Endometrial microvascular endothelial cells (primary cell): ENCODE results near the gene SNRNP25. TPM values are rescaled to one million over a fixed set of nuclear protein-coding genes. Genes with fewer than 3 reads are reported as not detected.
"Not testable (repeated sequence)": the region's sequence is repeated elsewhere in the genome, so short reads cannot be mapped to it uniquely, and the experiment has no call there.

Experiments used
- in situ Hi-C: cut with HindIII; loops from 2 replicates; pipeline ENCODE4 v1.10.0; 2017; ENCODE audit warnings: low sequenced_read_pairs, low pct_unique_long_range_greater_than_20kb; ENCODE audit errors: inconsistent ontology term
- total RNA-seq: library from RNA; depleted of rRNA; stranded (reverse); fragments of >200 nt; gene quantifications from one replicate; pipeline ENCODE4 v1.2.3, GENCODE V29; 2015; ENCODE audit errors: inconsistent ontology term

The SNRNP25 gene
- total RNA-seq, 1 donor from 2014 or later: 58.2 TPM

GRCh38 chr16:38941-39892, 14.4 kb upstream of the SNRNP25 start:
- in situ Hi-C loops: no loop called here

GRCh38 chr16:41439-42068, 12.1 kb upstream of the SNRNP25 start:
- in situ Hi-C loops: no loop called here

DNA sequence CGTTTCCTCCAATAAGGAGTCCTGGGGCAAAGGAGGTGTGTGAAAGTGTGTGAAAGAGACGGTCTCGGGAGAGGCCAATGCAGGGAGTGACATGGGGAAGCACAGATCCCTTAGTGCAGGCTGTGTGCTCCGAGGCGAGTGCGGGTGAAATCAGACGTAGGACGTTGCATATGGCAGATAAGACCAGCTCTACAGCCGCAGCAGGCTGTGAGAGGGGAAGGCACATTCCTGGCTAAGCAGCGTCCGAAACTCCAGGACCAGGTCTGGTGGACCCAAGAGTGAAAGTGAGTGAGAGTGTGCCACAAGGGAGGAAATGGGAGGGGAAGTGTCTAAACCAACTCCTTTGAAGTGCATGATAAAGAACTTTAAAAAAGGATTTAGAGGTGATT, 11.6 kb upstream of the SNRNP25 start:
- in situ Hi-C loops: no loop called here

GRCh38 chr16:42691-43090, 10.9 kb upstream of the SNRNP25 start:
- in situ Hi-C loops: no loop called here

DNA sequence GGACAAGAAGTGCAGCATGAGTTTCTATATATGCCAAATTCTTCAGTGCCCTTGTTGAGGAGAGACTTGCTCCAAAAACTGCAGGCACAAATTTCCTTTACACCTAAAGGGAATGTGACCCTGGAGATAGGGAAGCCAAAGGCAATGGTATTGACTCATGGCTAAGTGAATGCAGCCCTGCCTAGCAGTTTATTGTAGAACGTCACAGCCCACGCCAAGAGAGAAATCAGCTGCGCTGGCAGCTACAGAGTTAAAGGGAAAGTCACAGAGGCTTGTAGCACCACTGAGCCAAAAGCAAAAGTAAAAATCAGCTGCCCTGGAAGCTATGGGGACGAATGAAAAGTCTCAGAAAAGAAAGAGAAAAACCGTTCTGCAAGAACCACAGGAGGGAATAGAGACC, 10.3 kb upstream of the SNRNP25 start:
- in situ Hi-C loops: no loop called here

GRCh38 chr16:44655-45054, 9.0 kb upstream of the SNRNP25 start:
- in situ Hi-C loops: no loop called here

DNA sequence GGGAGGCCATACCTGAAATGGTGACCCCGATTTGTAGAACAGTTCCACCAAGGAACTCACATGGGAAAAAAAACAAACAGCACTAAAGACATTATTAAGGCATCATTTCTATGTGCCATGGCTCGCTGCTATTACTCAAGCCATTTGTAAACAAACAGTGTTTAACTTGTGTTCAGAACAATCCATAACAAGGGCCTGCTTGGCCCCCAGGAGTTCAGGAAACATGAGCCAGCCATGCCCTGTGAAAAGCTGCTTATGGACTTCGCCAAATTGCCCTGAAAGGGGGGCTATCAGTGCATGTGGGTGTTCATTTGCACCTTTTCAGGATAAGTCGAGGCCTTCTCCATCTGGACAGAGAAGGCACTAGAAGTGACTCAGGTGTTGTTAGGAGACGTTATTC, 8.2 kb upstream of the SNRNP25 start:
- in situ Hi-C loops: no loop called here

DNA sequence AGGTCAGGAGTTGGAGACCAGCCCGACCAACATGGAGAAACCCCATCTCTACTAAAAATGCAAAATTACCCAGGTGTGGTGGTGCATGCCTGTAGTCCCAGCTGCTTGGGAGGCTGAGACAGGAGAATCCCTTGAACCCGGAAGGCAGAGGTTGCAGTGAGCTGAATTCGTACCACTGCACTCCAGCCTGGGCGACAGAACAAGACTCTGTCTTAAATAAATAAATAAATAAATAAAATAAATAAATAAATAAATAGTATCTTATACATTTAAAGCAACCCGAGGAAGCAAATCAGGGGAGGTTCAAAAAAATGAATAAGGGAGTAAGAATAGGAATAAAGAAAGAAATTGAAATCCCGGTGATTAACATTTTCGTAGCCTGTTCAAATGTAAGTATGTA, 7.1 kb upstream of the SNRNP25 start:
- in situ Hi-C loops: not testable (repeated sequence)

DNA sequence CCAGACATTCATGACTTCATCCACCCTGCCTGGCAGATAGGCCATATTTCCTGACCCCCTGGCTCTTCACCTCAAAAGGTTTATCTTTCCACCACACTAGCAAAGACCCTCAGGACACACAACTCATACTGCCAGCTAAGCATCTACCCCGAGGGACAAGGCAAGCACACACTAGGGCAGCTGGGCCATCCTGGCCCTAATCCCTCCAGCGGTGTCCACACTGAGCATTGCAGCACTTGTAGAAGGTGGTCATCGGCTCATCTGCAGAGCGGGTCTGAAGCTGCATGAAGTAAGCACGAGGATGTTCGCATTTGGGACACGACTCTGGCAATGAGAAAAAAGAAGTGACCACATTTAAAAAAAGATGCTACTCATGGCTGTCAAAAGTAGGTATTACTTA, 6.4 kb upstream of the SNRNP25 start:
- in situ Hi-C loops: no loop called here

- in situ Hi-C loops: no loop called here
Observed at GRCh38 chr16:50769-51591, 2.6 kb upstream of the SNRNP25 start.

DNA sequence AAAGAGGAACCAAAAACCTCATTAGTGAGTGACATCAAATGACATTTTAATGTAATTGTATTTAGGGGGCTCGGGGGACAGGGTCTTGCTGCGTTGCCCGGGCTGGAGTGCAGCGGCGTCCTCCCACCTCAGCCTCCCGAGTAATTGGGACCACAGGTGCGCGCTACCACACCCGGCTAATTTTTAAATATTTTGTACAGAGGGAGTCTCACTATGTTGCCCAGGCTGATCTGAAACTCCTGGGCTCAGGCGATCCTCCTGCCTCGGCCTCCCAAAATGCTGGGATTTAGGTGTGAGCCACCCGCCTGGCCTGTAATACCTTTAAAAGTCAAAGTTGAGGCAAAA, 581 bp downstream of the SNRNP25 start:
- in situ Hi-C loops: no loop called here

- in situ Hi-C loops: no loop called here
Observed at GRCh38 chr16:55571-56136, 2.0 kb downstream of the SNRNP25 start.

GRCh38 chr16:56231-56927, 2.8 kb downstream of the SNRNP25 start:
- in situ Hi-C loops: no loop called here

GRCh38 chr16:57711-58110, 4.1 kb downstream of the SNRNP25 start:
- in situ Hi-C loops: no loop called here

DNA sequence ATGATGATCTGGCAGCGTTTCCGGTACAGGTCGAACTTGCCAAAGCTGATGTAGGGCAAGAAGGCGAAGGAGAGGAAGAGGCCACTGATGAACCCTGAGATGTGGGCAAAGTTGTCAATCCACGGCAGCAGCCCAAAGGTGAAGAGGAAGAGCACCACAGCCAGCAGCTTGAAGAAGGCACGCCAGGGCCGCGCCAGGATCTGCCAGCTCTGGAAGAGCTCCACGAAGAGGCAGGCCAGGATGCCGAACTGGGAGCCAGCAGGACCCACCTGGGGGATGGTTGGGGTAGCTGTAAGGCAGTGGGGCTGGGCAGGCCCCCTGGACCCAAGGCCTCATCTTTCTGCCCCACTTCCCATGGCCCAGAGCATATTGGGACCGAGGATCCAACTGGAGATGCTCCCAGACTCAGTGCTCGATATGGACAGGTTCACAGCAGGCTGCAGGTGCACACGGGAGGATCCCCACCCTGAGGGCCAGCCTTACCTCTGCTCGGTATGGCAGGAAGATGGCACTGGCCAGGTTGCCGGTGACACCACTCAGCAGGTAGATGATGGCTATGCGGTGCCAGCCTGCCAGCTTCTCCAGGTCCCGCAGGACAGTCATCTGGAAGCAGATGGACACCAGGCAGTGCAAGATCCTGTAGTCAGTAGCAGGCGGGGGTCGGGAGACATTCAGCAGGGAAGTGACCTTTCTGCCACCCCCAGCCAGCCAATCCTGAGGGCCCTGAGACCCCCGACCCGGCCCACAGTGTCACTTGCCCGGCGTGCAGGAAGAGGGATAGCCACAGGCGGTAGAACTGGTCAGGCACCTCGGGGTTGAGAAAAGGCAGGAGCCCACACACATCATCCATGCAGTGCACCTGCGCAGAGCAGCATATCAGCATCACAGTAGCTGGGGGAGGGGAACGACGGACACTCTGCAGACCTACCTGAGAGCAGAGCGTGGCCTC, 5.1 kb downstream of the SNRNP25 start:
- in situ Hi-C loops: no loop called here

DNA sequence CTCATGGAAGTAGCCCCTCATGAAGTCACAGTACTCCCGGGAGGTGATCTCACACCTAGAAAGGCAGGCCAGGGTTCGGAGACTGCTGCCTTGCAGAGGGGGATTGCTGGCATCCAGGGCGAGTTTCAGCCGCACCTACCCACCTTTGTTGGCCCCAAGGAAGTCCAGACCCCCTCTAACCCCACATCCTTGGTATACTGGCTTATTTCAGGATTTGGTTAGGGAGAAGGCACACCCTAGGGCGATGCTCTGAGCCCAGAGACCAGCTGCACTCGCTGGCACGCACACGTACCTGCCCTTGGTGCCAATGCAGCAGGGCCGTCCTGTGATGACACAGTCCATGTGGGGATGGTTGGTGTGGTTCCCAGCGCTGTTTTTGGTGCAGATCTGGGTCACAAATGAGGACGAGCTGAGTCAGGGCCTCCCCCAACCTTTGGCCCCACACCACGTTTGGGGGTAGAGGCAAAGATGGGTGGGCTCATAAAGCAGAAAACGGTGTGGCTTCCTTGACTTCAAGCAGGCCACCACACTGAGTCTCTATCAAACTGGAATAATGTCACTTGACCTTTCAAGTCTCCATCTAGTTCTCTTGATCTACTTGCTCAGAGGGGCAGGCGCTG, 5.9 kb downstream of the SNRNP25 start:
- in situ Hi-C loops: no loop called here

- in situ Hi-C loops: no loop called here
Observed at GRCh38 chr16:60166-60565, 6.5 kb downstream of the SNRNP25 start.
